Mucosa of descending colon (tissue), 3 donors: ENCODE data around the gene KLHL36. TPM values are rescaled to one million over a fixed set of nuclear protein-coding genes. Genes with fewer than 3 reads are reported as not detected.
"Not testable (repeated sequence)": the region's sequence is repeated elsewhere in the genome, so short reads cannot be mapped to it uniquely, and the experiment has no call there.

Experiments used
- ATAC-seq: fragments of 200-7000 bp; cut with Tn5 transposase; one replicate; pipeline ENCODE4 v1.9.1; 2020; ENCODE audit warnings: mild to moderate bottlenecking, moderate library complexity
- DNase-seq, 3 donors: peaks; one replicate each; pipeline ENCODE4 v3.0.0-alpha.2; 2020
- H3K36me3 ChIP-seq: fragments of 200-600 bp; one replicate; pipeline ENCODE4 v1.8.0; 2021; ENCODE audit warnings: low read depth, mild to moderate bottlenecking
- H3K4me1 ChIP-seq: fragments of 200-600 bp; one replicate; pipeline ENCODE4 v1.8.0; 2021; ENCODE audit warnings: low read depth, mild to moderate bottlenecking
- H3K4me3 ChIP-seq: fragments of 200-600 bp; one replicate; pipeline ENCODE4 v1.8.0; 2021; ENCODE audit warnings: mild to moderate bottlenecking
- H3K9me3 ChIP-seq: fragments of 200-600 bp; one replicate; pipeline ENCODE4 v1.8.0; 2021; ENCODE audit warnings: mild to moderate bottlenecking
- intact Hi-C, 2 donors: fragments of 100-400 bp; cut with DNase I in 1 of 2; cut with micrococcal nuclease in 1 of 2; formaldehyde crosslinking; loops; one replicate each; pipeline versions ENCODE4 v1.11.0 to v1.11.1; 2022; cut with DNase I, micrococcal nuclease
- total RNA-seq, 3 donors: library from RNA; stranded (reverse); fragmentation: NEBNext Ultra II Directional in 2 of 3; extraction: Animal tissue kit (Norgen Biotek cat#: 25700) in 2 of 3; gene quantifications; one replicate each; pipeline versions ENCODE4 v1.2.1 to v1.2.4, GENCODE V29; 2021 to 2023
- TF ChIP-seq, protein P1 (sequence below): fragments of 200-600 bp; IDR thresholded peaks from one replicate; pipeline ENCODE4 v1.8.0; 2022; ENCODE audit warnings: antibody characterized with exemption, mild to moderate bottlenecking
- donor health status: DM: no; HTN: no; CAD: no; lungs with moderate emphysema.
- donor health status: DM: no; HTN: no; CAD: no.
- donor health status: DM: no; HTN: yes; CAD: no.

KLHL36 gene
- total RNA-seq, 3 donors from 2014 or later = 47.5 to 60.3 (median 59.2) TPM

DNA sequence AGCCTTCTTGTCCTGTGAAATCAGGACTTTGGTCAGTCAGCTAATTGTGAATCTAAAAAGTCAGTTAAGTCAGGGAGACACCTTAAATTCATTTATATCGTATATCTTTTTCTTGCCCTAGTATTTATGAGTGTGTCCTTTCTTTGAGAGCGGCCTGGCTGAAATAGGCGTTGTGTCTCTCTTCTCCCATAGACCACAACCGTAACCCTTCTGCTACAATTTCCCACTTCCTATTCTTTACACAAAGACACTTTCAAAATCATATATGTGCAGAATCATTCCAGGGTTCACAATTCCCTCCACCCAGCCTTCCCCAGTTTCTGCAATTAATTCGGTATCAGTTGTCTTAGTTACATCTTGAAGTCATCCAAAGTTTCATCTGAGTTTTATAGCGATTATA, 16.4 kb upstream of the KLHL36 start:
- ATAC-seq (no peak), DNase-seq (no peak)
- H3K9me3 ChIP-seq = no peaks in the 10 kb centered on the region
- H3K4me3 ChIP-seq = no peak overlapping the region
- TF ChIP-seq, protein P1, sequence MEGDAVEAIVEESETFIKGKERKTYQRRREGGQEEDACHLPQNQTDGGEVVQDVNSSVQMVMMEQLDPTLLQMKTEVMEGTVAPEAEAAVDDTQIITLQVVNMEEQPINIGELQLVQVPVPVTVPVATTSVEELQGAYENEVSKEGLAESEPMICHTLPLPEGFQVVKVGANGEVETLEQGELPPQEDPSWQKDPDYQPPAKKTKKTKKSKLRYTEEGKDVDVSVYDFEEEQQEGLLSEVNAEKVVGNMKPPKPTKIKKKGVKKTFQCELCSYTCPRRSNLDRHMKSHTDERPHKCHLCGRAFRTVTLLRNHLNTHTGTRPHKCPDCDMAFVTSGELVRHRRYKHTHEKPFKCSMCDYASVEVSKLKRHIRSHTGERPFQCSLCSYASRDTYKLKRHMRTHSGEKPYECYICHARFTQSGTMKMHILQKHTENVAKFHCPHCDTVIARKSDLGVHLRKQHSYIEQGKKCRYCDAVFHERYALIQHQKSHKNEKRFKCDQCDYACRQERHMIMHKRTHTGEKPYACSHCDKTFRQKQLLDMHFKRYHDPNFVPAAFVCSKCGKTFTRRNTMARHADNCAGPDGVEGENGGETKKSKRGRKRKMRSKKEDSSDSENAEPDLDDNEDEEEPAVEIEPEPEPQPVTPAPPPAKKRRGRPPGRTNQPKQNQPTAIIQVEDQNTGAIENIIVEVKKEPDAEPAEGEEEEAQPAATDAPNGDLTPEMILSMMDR = no peak
- intact Hi-C loops = no loop called here
- H3K36me3 ChIP-seq = no peaks in the 10 kb centered on the region
- H3K4me1 ChIP-seq = no peaks in the 10 kb centered on the region

DNA sequence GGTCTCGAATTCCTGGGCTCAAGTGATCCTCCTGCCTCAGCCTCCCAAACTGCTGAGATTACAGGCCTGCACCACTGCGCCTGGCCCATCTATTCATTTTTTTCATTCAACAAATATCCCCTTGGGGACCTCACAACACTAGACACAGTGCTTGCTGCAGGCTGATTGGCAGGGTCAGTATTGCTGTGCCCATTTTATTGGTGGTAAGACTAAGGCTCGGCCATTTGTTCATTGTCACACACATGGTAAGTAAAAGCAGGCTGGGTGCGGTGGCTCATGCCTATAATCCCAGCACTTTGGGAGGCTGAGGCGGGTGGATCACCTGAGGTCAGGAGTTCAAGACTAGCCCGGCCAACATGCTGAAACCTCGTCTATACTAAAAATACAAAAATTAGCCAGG, 15.4 kb upstream of the KLHL36 start:
- H3K4me3 ChIP-seq, H3K36me3 ChIP-seq, H3K4me1 ChIP-seq, intact Hi-C loops, ATAC-seq, H3K9me3 ChIP-seq, DNase-seq: not testable (repeated sequence)

DNA sequence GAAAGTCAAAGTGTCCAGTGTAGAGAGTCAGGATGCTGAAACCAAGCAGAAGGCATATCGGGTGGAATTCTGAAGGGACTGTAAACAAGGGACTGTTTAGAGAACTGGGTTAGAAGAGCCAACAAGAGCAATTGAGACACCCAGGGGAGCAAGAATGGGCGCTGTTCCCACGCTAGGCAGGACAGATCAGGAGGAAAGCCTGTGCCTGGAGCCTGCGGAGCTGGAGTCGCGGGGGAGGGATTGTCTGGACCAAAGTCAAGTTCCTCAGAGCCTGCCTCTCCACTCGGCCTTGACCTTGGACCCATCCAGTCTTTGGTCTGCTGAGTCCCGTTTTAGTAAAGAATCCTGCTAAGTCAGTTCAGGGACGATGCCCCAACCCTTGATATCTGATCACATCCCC, 14.7 kb upstream of the KLHL36 start:
- TF ChIP-seq, protein P1 = no peak
- DNase-seq (no peak), ATAC-seq (peak; percentile 15)
- Histone ChIP-seq H3K9me3 (no peaks in the 10 kb centered on the region), H3K36me3 (no peaks in the 10 kb centered on the region), H3K4me1 (no peaks in the 10 kb centered on the region), H3K4me3 (no peak overlapping the region)
- intact Hi-C loops = no loop called here

DNA sequence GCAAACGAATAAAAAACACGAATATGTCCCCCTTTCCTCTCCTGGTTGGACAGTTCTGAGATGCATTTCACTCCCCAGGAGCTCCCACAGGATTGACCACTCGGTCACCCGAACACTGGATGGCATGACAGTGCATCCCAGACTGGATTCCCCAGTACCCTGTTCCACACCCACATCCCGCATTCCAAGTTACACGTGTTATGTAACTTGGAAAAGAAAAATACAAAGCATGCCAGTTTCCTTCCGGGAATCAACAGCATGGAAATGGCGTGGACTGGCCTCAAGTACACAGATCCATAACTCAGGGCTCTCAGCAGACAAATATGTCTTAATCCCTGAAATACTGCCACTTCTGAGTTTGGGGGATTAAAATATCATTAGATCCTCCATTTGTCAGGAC, 12.6 kb upstream of the KLHL36 start:
- no peaks in the 10 kb centered on the region for H3K9me3 ChIP-seq
- intact Hi-C loops = no loop called here
- DNase-seq = no peak
- H3K36me3 ChIP-seq = no peaks in the 10 kb centered on the region
- no peak overlapping the region for H3K4me3 ChIP-seq
- ATAC-seq = no peak
- TF ChIP-seq, protein P1 = no peak
- H3K4me1 ChIP-seq = no peaks in the 10 kb centered on the region

DNA sequence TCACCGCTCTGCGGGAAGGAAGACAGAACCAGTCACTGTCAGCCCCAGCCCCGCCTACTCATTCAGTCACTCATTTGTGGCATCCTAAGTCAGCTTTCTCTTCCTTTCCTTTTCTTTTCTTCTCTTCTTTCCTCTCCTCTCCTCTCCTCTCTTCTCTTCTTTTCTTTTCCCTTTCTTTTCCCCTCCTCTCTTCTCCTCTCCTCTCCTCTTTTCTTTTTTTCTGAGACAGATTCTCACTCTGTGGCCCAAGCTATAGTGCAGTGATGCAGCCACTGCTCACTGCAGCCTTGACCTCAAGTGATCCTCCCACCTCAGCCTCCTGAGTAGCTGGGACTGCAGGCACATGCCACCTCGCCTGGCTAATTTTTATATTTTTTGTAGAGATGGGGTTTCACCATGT, 10.6 kb upstream of the KLHL36 start:
- ATAC-seq = no peak
- intact Hi-C loops = no loop called here
- Histone ChIP-seq H3K9me3 (no peaks in the 10 kb centered on the region), H3K36me3 (no peaks in the 10 kb centered on the region), H3K4me3 (no peak overlapping the region), H3K4me1 (no peaks in the 10 kb centered on the region)
- TF ChIP-seq, protein P1 = no peak
- DNase-seq = no peak

DNA sequence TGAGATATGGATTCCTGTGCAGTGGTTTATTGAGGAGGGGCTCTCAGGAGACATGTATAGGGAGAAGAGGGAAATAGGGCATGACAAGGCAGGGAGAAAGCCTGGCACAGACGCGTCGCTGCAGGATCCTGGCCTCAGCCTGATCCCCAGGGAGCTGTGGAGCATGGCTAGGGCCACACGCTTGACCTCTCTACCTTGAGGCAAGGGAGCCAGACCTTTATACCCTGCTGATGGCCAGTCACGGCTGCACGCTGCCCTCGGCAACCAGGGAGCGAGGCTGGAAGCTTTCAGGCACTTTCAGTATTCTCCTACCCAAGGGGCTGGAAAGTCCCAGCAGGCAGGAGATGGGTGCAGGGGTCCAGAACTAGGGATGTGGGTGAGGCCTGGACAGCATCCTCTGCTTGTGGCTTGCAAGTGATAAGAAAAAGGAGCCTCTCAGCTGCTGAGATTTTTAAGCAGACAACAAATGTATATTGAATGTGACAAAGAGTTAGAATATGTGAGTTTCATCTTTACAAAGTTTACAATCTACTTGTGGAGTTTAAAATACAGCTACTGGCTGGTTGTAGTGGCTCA, 10.0 kb upstream of the KLHL36 start:
- Histone ChIP-seq H3K4me1 (no peaks in the 10 kb centered on the region), H3K36me3 (no peaks in the 10 kb centered on the region), H3K9me3 (no peaks in the 10 kb centered on the region), H3K4me3 (no peak overlapping the region)
- TF ChIP-seq, protein P1 = no peak
- intact Hi-C loops = no loop called here
- DNase-seq (no peak), ATAC-seq (no peak)
